WERI-Rb-1 (cell line): Measurements from ENCODE around the gene ADGRE2.

Experiments
- DNase-seq: peaks from one replicate; pipeline ENCODE4 v3.0.0-alpha.2; 2020
- H3K27ac ChIP-seq: fragments of 250-450 bp; sonication (Bioruptor Pico); 2 replicates; pipeline ENCODE4 v1.5.1; 2020; ENCODE audit warnings: mild to moderate bottlenecking, moderate library complexity
- H3K27me3 ChIP-seq: fragments of 250-450 bp; sonication (Bioruptor Pico); 2 replicates; pipeline ENCODE4 v1.5.1; 2021; ENCODE audit warnings: mild to moderate bottlenecking, low read depth, moderate library complexity; ENCODE audit not compliant: insufficient read depth, severe bottlenecking
- H3K36me3 ChIP-seq: fragments of 250-450 bp; sonication (Bioruptor Pico); 2 replicates; pipeline ENCODE4 v1.5.1; 2020; ENCODE audit warnings: mild to moderate bottlenecking, moderate library complexity
- H3K4me3 ChIP-seq: 2 replicates; pipeline ENCODE4 v1.5.1; 2011; ENCODE audit warnings: low read depth, mild to moderate bottlenecking, control low read depth, low read length
- H3K9me3 ChIP-seq: fragments of 250-450 bp; sonication (Bioruptor Pico); 2 replicates; pipeline ENCODE4 v1.5.1; 2021; ENCODE audit warnings: mild to moderate bottlenecking, moderate library complexity; ENCODE audit not compliant: severe bottlenecking
- TF ChIP-seq, protein P1 (sequence below): IDR thresholded peaks from 2 replicates; pipeline ENCODE4 v1.5.1; 2011; ENCODE audit warnings: low read depth, mild to moderate bottlenecking, control low read depth, inconsistent platforms, low read length

ADGRE2 gene

DNA sequence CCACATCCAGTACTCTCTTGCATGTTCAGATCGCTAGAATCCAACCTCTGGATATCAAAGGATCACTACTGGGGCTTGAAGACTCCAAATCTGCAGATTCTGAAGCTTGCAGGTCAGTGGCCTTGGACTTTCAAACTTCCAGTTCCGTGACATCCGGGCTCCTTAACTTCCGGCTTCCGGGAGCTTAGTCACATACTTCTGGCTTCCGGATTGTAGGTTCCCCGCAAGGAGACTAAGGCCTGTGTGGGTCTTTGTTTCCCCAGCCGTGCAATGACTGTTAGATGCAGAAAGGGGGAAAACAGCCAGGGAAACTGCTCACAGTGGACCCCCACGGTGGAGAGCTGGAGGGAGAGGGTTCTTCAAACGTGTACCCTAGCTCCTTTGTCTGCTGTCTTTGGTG is 47.2 kb downstream of the ADGRE2 start:
- H3K27me3 ChIP-seq, result peaks cover 81% of the 10 kb centered on the region
- DNase-seq, result no peak
- no peak overlapping the region for H3K4me3 ChIP-seq
- no peak overlapping the region for H3K27ac ChIP-seq
- H3K9me3 ChIP-seq, result peaks cover 29% of the 10 kb centered on the region
- TF ChIP-seq, protein P1, sequence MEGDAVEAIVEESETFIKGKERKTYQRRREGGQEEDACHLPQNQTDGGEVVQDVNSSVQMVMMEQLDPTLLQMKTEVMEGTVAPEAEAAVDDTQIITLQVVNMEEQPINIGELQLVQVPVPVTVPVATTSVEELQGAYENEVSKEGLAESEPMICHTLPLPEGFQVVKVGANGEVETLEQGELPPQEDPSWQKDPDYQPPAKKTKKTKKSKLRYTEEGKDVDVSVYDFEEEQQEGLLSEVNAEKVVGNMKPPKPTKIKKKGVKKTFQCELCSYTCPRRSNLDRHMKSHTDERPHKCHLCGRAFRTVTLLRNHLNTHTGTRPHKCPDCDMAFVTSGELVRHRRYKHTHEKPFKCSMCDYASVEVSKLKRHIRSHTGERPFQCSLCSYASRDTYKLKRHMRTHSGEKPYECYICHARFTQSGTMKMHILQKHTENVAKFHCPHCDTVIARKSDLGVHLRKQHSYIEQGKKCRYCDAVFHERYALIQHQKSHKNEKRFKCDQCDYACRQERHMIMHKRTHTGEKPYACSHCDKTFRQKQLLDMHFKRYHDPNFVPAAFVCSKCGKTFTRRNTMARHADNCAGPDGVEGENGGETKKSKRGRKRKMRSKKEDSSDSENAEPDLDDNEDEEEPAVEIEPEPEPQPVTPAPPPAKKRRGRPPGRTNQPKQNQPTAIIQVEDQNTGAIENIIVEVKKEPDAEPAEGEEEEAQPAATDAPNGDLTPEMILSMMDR, result no peak
- H3K36me3 ChIP-seq, result no peaks in the 10 kb centered on the region

DNA sequence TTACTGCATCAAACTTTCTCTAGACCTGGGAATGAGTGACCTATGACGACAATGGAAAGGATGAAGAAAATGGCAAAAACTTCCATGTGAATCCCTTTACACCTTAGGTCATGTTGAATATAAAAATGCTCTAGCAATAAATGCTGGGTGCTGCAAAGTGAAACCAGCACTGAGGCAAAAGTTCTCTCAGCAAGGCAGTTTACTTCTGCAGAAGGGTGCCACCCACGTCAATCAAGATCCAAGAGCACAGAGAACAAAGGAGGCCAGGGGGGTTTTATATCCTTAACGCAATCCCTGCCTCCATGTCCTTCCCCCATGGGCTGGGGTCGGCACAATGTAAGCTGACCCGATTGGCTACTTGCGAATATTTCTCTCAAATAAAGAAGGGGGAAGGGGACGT is 49.8 kb downstream of the ADGRE2 start:
- TF ChIP-seq, protein P1, result no peak
- H3K9me3 ChIP-seq, result peaks cover 24% of the 10 kb centered on the region
- H3K36me3 ChIP-seq, result no peaks in the 10 kb centered on the region
- H3K27ac ChIP-seq, result no peak overlapping the region
- peaks cover 66% of the 10 kb centered on the region for H3K27me3 ChIP-seq
- H3K4me3 ChIP-seq, result no peak overlapping the region
- DNase-seq, result no peak

GRCh38 chr19:14722127-14722526 is 56.2 kb downstream of the ADGRE2 start:
- Histone ChIP-seq H3K27ac (no peak overlapping the region), H3K9me3 (peaks cover 21% of the 10 kb centered on the region), H3K36me3 (peaks cover 24% of the 10 kb centered on the region), H3K4me3 (no peak overlapping the region), H3K27me3 (peaks cover 19% of the 10 kb centered on the region)
- TF ChIP-seq, protein P1, result no peak
- no peak for DNase-seq

GRCh38 chr19:14719162-14719561 is 59.2 kb downstream of the ADGRE2 start:
- no peak overlapping the region for H3K4me3 ChIP-seq
- DNase-seq, result no peak
- no peak overlapping the region for H3K27ac ChIP-seq
- peaks cover 28% of the 10 kb centered on the region for H3K36me3 ChIP-seq
- no peaks in the 10 kb centered on the region for H3K27me3 ChIP-seq
- H3K9me3 ChIP-seq, result peaks cover 14% of the 10 kb centered on the region
- TF ChIP-seq, protein P1, result no peak

DNA sequence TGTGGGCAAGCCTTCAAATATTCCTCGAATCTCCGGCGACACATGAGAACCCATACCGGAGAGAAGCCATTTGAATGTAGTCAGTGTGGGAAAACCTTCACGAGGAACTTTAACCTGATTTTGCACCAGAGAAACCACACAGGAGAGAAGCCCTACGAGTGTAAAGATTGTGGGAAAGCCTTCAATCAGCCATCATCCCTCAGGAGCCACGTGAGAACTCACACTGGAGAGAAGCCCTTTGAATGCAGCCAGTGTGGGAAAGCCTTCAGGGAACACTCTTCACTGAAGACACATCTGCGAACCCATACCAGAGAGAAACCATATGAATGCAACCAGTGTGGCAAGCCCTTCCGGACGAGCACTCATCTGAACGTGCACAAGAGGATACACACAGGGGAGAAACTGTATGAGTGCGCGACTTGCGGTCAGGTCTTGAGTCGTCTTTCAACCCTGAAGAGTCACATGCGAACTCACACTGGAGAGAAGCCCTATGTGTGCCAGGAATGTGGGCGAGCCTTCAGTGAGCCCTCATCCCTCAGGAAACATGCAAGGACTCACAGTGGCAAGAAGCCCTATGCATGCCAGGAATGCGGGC is 59.7 kb downstream of the ADGRE2 start:
- Histone ChIP-seq H3K27ac (no peak overlapping the region), H3K27me3 (no peaks in the 10 kb centered on the region), H3K36me3 (peaks cover 28% of the 10 kb centered on the region), H3K9me3 (peaks cover 14% of the 10 kb centered on the region), H3K4me3 (no peak overlapping the region)
- TF ChIP-seq, protein P1, result no peak
- DNase-seq, result no peak

GRCh38 chr19:14715841-14716240 is 62.5 kb downstream of the ADGRE2 start:
- H3K9me3 ChIP-seq, result peaks cover 14% of the 10 kb centered on the region
- H3K36me3 ChIP-seq, result peaks cover 28% of the 10 kb centered on the region
- no peak overlapping the region for H3K27ac ChIP-seq
- no peak for DNase-seq
- H3K27me3 ChIP-seq, result no peaks in the 10 kb centered on the region
- TF ChIP-seq, protein P1, result no peak
- no peak overlapping the region for H3K4me3 ChIP-seq
